Measurements from ENCODE around the gene TECRL. TPM values are rescaled to one million over a fixed set of nuclear protein-coding genes. Genes with fewer than 3 reads are reported as not detected.
A peak's percentile ranks its signal among the peaks of the same experiment; 100 is the strongest.

Gene TECRL
- 0.08 TPM for polyA plus RNA-seq (2013, experiment 1 of 2; ENCODE audit: insufficient read length)
- polyA plus RNA-seq (2013, experiment 2 of 2; ENCODE audit: insufficient read length): 0.19 TPM

- no peak for DNase-seq
These were observed at the start of gene TECRL for GRCh38 chr4:64409300-64409699. Gene TECRL, minus strand, starts transcription at chr4:64409450. Its CDS starts 99 bp downstream, at chr4:64409351.

GRCh38 chr4:64432674-64433073, 23.4 kb upstream of the TECRL start:
- DNase-seq: no peak

- no peak for DNase-seq
These were observed 21.7 kb upstream of the TECRL start for GRCh38 chr4:64430933-64431332.

GRCh38 chr4:64417974-64418373, 8.7 kb upstream of the TECRL start:
- peak; percentile 2 for DNase-seq

GRCh38 chr4:64407000-64407399, 2.2 kb downstream of the TECRL start:
- DNase-seq: no peak

- DNase-seq: no peak
These were observed 3.5 kb downstream of the TECRL start for GRCh38 chr4:64405761-64406160.

GRCh38 chr4:64402684-64403083, 6.6 kb downstream of the TECRL start:
- DNase-seq: no peak

GRCh38 chr4:64399313-64400109, 9.7 kb downstream of the TECRL start:
- DNase-seq: no peak

GRCh38 chr4:64394469-64394868, 14.8 kb downstream of the TECRL start:
- no peak for DNase-seq

GRCh38 chr4:64388252-64388651, 21.0 kb downstream of the TECRL start:
- no peak for DNase-seq

GRCh38 chr4:64385220-64385619, 24.0 kb downstream of the TECRL start:
- DNase-seq: no peak

- DNase-seq: no peak
These were observed 24.7 kb downstream of the TECRL start for GRCh38 chr4:64384237-64385203.

GRCh38 chr4:64368741-64369140, 40.5 kb downstream of the TECRL start:
- no peak for DNase-seq

- DNase-seq: no peak
These were observed 47.9 kb downstream of the TECRL start for GRCh38 chr4:64361399-64361740.

GRCh38 chr4:64360664-64361398, 48.4 kb downstream of the TECRL start:
- DNase-seq: no peak

- DNase-seq: no peak
These were observed 49.8 kb downstream of the TECRL start for GRCh38 chr4:64359489-64359888.

GRCh38 chr4:64353904-64354303, 55.3 kb downstream of the TECRL start:
- DNase-seq: no peak

- DNase-seq: no peak
These were observed 67.5 kb downstream of the TECRL start for GRCh38 chr4:64341711-64342110.

- no peak for DNase-seq
These were observed 68.8 kb downstream of the TECRL start for GRCh38 chr4:64340218-64341110.

- no peak for DNase-seq
These were observed 74.3 kb downstream of the TECRL start for GRCh38 chr4:64334964-64335363.

- no peak for DNase-seq
These were observed 79.1 kb downstream of the TECRL start for GRCh38 chr4:64330143-64330542.

- DNase-seq: no peak
These were observed 82.0 kb downstream of the TECRL start for GRCh38 chr4:64327237-64327636.

Data from fibroblast of skin of back (primary cell).